NCI-H524 treated with DMSO at 0.1 percent for 48 hours (cell line): ENCODE measurements around the gene EBNA1BP2.
"Not testable (repeated sequence)": the region's sequence is repeated elsewhere in the genome, so short reads cannot be mapped to it uniquely, and the experiment has no call there.

Experiments used
- DNase-seq: peaks from one replicate; lab custom pipeline; 2025; lab: John Stamatoyannopoulos, UW

The EBNA1BP2 gene

GRCh38 chr1:43119928-43120586, 52.0 kb downstream of the EBNA1BP2 start:
- DNase-seq: not testable (repeated sequence)
